ENCODE measurements around the gene HYOU1.
"Not testable (repeated sequence)": the region's sequence is repeated elsewhere in the genome, so short reads cannot be mapped to it uniquely, and the experiment has no call there.

The HYOU1 gene

DNA sequence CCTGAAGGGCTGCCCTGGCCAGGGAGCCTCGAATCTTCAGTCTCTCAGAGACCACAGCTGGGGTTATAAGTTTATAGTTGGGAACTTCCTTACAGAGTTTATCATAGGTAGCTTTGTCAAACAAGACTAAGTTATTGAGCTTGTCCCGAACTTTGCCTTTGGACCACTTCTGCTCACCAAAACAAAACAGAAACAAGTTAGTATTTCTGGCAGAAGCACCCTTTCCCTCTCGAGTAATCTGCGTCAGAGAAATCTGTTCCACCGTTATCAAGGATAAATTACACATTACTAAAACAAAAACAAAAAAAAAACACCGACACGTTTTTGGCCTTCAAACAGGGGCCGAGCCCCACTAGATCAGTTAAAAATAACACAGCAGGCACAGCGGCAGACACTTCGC, 39.6 kb downstream of the HYOU1 start:
- not testable (repeated sequence) for DNase-seq

DNA sequence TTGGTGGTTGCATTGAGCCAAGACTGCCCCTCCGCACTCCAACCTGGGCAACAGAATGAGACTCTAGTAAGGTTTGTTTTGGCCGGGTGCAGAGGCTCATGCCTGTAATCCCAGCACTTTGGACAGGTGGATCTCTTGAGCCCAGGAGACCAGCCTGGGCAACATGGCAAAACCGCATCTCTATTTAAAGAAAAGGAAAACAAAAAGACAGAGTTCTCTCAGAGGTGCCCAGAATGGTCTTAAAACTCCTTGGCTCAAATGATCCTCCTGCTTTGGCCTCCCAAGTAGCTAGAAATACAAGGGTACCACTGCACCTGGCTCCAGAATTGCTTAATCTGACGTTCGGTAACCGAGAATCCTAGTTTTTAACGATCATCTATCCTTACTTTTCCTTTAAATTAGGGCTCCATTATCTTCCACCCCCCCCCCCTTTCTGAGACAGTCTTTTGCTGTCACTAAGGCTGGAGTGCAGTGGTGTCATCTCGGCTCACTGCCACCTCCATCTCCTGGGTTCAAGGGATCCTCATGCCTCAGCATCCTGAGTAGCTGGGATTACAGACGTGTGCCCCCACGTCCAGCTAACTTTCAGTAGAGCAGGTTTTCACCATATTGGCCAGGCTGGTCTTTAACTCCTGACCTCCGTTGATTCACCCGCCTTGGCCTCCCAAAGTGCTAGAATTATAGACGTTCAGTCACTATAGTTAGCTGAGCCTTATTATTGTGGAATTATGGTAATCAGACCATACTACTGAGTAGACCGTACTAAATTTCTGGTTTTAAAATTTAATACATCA, 40.6 kb downstream of the HYOU1 start:
- no peak for DNase-seq

DNA sequence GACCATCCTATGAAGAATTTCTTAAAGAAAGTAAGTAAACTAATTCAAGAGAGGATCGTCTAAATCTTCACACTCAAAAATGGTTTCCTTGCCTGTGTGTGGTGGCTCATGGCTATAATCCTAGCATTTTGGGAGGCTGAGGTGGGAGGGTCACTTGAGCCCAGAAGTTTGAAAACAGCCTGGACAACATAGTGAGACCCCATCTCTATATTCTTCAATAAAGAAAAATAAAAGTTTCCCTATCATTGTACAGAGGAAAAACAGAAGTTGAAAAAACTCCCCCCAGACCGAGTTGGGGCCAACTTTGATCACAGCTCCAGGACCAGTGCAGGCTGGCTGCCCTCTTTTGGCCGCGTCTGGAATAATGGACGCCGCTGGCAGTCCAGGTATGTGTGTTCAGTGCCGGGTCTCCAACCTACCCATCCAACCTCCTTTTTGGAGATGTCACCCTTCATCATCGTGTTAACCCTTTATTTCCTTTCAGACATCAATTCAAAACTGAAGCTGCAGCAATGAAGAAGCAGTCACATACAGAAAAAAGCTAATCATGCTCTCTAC, 41.9 kb downstream of the HYOU1 start:
- no peak for DNase-seq

DNA sequence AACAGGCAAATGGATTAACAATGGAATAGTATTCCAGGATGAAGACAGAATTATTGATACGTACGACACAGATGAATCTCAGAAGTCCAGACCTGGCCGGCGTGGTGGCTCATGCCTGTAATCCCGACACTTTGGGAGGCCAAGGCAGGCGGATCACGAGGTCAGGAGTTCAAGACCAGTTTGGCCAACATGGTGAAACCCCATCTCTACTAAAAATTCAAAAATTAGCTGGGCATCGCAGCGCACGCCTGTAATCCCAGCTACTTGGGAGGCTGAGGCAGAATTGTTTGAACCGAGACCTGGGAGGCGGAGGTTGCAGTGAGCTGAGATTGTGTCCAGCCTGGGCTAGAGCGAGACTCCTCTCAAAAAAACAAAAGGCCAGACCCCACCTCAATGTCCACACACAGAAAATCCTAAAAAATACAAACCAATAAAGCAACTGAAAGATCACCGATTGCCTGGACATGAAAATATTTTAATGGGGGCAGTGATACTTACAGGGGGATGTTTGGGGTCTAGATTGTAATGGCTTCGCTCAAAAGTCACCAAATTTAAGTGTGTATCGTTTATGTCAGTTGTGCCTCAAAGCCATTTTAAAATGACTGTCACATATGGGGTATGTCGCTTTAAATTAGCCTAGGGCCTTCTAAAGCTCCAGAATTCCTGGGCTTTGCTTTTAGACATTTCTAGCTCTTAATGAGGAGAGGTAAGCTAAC, 42.6 kb downstream of the HYOU1 start:
- DNase-seq: no peak

DNA sequence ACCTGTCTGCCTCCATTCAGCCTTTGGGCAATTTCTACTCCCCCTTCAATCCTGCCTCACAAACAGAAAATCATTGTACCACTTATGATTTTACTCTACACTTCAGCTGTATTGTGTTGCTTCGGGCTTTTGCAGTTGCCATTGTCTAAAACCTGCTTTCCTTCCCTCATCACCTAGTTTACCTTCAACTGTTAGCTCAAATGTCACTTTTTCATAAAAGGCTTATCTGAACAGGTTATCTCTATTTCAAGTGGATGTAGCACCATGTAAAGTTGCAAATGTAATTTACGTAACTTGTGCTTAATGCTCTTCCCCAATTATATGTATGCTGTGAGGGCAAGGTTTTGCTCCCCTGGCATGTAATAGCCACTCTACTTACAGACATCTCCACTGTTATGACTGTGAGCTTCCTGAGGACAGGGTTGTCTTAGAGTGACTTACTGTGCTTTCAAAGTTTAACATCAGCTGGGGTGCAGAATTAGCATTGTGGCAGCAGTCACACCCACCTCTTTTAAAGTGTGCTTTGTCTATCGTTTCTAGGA, 44.3 kb downstream of the HYOU1 start:
- DNase-seq: no peak

DNA sequence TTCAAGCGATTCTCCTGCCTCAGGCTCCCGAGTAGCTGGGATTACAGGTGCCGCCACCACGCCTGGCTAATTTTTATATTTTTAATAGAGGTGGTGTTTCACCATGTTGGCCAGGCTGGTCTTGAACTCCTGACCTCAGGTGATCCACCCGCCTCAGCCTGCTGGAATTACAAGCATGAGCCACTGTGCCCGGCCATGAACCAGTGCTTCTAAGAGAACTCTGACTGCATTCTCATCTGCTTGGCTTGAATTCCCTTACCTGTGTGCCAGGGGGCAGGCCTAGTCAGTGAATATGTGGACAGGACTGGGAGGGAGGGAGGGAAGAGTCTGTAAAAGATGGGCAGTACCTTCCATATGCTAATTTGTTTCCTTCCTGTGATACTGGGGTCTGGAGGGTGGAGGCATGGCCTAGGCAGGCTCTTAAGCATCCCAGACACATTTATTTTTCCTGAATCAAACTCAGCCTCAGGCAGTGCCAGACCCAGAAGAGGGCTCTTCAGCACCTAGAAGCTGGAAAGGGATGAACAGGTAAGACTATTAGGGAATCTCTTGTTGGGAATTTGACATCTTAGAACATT, 45.4 kb downstream of the HYOU1 start:
- no peak for DNase-seq

DNA sequence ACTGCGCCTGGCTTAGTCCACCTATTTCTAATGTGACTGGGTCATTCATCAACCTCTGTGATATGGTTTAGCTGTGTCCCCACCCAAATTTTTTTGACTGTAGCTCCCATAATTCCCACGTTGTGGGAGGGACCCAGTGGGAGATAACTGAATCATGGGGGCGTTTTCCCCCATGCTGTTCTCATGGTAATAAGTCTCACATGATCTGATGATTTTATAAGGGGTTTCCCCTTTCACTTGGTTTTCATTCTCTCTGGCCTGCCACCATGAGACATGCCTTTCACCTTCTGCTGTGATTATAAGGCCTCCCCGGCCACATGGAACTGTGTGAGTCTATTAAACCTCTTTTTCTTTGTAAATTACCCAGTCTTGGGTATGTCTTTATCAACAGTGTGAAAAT, 50.3 kb downstream of the HYOU1 start:
- no peak for DNase-seq

DNA sequence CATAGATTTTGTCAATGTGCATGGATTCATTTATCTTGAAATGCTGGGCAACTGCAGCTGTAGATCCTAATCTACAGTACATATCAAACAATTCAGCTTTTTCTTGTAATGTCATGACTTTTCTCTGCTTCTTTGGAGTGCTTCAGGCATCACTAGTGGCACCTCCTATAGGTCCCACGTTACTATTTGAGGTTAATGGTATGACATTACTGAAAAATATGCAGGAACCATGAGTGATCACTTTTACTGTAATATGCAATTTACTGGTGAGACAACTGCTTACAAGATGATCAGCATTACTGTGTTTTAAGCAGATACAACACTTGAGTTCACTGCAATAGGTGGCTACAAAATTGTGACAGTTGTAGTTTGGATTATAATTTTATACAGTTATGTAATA, 56.1 kb downstream of the HYOU1 start:
- no peak for DNase-seq

DNA sequence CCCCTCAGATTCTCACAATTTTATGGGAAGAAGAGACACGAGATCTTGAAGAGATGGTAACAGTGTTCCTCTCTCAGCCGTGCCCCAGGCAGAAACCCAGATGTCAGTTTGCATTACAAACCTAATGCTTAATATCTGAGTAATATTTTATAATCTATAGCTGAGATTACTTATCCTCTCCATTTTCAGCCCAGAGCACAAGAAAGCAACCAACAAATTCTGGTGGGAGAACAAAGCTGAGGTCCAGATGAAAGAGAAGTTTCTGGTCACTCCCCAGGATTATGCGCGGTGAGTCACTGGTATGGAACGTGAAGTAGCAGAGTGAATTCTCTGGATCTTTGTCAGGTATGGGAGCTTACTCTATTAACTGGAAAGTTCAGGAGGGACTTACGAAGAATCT, 58.2 kb downstream of the HYOU1 start:
- DNase-seq: no peak

DNA sequence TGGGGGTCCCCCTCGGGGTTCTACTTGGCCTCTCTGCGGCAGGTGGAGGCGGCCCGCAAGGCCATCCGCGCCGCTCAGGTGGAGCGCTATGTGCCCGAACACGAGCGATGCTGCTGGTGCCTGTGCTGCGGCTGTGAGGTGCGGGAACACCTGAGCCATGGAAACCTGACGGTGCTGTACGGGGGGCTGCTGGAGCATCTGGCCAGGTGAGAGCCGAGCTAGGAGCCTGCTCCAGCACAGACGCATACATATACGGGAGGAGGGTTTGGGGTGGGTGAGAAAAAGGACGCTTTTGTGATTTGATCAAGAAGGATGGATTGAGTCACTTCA, 58.7 kb downstream of the HYOU1 start:
- no peak for DNase-seq

DNA sequence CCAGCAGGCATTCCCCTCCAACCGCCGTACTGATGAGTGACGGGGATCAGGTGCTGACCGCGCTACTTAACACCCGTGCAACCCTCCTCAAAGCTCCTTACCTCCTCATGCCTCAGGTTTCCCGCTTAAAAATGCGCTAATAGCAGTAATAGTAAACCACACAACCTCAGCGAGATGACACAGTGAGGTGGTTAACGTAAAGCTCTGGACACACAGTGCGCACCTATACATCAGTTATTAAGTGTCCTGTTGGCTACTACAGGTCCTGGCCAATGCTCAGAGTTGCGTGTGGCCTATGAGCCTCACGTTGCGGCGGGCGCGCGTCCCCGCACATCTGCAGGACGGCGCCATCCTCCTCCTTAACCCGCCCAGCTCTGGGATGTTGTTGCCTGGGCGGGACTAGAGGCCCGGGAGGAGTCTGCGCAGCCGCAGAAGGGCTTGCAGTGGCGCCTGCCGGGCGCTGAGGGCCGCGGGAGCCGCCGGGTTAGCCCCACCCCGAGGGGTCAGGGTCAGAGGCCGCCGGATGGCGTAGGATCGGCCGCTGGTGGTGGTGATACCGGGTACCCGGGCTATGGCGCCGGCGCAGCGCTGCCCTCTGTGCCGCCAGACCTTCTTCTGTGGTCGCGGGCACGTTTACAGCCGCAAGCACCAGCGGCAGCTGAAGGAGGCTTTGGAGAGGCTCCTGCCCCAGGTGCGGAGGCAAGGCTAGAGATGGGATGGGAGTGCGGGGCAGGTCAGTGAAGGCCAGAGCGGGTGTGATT, 59.2 kb downstream of the HYOU1 start, which contains the start of gene CENATAC:
Gene CENATAC, plus strand, starts transcription at position 512 of the 761 bp plus-strand sequence. Its CDS starts 60 bp downstream, at position 572.
- DNase-seq: peak; percentile 94

DNA sequence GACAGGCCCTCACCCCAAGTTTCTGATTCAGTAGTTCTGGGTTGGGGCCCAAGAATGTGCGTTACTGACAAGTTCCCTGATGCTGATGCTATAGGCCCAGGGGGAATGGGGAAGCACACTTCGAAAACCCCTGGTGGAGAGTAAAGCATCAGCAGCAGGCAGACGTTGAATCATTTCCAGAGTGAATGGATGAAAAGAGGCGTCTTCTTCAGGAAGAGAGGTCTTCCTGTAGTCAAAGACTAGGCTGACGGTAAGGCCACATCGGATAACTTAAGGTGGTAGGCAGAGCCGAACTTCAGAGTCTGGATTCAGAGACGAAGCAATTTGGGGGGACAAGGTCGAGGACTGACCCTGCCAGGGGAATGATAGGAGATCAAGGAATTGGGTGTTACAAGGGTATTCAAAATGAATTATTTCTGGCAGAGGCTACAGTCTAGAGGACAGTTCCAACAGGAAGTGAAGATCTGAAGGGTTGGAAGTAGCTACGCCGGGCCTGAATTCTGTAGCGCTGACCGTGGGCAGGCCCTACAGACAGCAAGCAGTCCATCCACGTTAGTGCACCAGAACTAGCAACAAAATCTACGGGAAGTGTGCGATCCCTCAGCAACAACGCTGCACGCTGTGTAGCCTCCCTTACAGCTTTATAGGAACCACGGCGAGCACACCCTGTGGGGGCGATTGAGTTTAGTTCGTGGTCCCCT, 59.9 kb downstream of the HYOU1 start:
- peak; percentile 7 for DNase-seq
